Amniotic epithelial cell (primary cell): ENCODE measurements around the gene KRTAP2-3.

Source experiments
- DNase-seq: peaks from one replicate; pipeline ENCODE4 v3.0.0-alpha.2; 2010; ENCODE audit warnings: low read depth

Gene KRTAP2-3

DNA sequence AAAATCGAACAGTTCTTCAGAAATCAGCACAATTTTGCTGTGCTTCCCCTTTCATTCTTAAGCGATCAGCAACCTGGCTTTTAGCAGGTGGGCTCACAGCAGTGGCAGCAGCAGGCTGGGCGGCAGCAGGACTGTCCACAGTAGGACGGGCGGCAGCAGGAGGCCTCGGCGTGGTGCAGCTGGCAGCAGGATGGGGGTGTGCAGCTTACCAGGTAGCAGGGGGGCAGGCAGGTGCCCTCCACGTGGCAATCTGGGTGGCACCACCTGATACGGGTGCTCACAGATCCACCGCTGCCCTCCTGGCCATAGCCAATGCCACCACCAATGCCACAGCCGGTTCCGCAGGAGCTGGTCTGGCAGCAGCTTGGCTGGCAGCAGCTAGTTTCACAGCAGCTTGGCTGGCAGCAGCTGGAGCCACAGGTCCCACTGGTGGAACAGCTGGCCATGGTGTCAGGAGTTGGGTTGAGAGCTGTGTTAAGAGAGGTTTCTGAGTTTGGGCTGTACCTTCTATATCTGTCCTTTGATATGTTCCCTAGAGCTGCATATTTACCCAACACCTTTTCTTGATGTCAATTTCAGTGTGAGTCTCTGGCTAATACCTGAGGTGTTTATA, 30.2 kb downstream of the KRTAP2-3 start, which contains the start of gene KRTAP1-4:
Gene KRTAP1-4, minus strand, starts transcription at position 563 of the 613 bp plus-strand sequence. Its CDS starts 117 bp downstream, at position 446.
- no peak for DNase-seq

DNA sequence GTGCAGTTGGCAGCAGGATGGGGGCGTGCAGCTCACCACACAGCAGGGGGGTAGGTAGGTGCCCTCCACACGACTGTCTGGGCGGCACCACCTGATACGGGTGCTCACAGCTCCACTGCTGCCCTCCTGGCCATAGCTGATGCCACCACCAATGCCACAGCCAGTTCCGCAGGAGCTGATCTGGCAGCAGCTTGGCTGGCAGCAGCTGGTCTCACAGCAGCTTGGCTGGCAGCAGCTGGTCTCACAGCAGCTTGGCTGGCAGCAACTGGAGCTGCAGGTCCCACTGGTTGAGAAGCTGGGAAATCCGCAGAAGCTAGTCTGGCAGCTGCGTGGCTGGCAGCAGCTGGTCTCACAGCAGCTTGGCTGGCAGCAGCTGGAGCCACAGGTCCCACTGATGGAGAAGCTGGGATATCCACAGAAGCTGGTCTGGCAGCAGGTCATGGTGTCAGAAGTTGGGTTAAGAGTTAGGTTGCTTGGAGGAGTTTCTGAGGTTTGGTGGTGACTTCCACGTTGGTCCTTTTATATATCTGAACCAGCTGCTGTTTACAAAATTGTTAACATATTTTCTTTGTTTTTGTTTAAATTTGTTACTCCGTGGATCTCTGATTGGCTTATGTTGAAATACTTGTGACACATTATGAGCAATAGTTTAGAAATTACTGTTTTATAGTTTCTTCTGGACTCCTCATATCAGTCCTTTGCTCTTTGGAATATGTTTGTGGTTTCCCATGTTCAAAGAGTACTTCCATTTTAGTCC, 33.0 kb downstream of the KRTAP2-3 start, which contains the start of gene KRTAP1-5:
Gene KRTAP1-5, minus strand, starts transcription at position 494 of the 757 bp plus-strand sequence. Its CDS starts 53 bp downstream, at position 441.
- peak; percentile 82 for DNase-seq

DNA sequence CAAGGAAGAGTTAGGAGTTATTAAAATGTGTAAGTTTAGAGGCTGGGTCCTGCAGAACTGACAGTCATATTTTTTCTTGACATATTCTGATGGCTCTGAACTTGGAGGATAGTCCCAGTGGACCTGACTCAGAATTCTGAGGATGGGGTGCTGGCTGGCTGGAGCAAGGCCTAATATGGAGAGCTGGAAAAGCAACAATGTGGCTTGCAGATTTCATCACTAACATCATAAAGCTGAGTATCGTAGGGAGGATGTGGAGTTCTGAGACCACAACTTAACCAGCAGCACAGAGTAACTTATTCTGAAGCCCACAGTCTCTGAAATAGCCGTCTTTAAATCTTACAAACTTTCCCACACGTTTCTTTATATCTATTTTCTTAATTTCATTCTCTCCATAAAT, 35.2 kb downstream of the KRTAP2-3 start:
- peak; percentile 21 for DNase-seq

DNA sequence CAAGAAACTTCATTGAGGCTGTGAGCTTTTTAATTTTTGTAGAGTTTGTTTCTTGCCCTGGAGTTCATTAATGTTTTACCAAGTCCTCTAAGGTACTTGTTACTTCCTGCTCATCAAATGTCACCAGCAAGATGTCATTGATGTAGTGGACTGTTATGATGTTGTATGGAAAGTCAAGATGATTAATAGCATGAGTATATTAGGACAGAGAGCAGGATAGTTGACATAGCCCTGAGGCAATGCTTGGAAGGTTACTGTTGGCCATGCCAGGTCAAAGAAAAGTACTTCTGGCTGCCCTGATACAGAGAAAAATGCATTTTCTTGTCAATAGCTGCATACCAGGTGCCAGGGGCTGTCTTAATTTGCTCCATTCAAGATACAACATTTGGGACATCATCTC, 39.6 kb downstream of the KRTAP2-3 start:
- no peak for DNase-seq

DNA sequence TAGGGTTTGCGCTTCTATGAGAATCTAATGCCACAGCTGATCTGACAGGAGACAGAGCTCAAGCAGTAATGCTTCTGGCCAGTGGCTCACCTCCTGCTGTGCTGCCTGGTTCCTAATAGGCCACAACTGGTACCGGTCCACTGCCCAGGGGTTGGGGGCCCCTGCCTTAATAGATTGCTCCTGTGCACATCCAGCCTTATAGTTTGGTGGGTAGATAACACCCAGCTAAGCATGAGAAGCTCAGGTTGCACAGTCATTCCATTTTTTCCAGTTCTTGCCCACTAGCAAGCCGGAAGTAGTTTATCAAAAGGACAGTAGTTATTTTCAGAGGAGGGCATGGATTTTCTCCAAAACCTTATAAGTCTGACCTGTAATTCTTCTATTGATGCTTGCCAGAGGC, 40.5 kb downstream of the KRTAP2-3 start:
- DNase-seq: no peak

DNA sequence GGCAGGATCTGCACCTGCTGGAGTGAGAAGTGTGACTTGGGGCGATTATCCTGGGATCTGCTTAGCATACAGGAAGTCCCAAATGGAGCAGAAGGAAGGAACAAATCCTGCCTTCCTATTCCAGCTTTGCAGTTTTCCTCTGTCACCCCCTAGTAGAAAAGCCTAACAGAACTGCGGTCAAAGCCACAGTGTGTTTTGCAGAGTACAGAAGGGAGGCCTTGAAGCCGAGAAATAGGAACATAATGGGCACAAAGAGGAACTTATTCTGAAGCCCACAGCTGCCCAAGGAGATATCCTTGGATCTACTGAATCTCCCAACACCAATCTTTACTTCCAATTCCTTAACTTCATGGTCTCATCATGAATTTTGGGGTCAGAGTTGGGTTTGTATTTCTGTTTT, 41.4 kb downstream of the KRTAP2-3 start:
- DNase-seq: no peak

DNA sequence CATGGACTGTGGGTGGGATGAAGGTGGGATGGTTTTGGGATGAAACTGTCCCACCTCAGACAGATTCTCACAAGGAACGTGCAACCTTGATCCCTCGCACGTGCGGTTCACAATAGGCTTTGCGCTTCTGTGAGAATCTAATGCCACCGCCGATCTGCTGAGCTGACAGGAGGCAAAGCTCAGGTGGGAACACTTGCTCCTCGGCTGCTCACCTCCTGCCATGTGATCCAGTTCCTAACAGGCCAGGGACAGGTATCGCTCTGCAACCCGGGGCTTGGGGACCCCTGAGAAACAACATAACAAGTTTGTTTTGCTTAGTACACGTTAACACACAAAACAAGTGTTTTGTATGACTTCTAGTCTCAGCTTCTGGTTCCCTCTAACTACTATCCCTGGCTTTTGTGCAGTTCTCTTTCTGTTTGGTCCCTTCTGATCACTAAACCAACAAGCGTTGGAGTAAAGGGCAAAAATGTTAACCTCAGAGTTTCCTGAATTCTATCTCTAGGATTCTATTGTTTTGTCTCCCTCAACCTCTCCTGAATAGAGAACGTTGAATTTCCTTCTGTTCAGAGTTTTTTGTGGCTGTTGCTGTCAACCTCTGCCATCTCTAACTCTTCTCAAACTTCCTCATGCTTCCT, 43.2 kb downstream of the KRTAP2-3 start:
- DNase-seq: no peak

DNA sequence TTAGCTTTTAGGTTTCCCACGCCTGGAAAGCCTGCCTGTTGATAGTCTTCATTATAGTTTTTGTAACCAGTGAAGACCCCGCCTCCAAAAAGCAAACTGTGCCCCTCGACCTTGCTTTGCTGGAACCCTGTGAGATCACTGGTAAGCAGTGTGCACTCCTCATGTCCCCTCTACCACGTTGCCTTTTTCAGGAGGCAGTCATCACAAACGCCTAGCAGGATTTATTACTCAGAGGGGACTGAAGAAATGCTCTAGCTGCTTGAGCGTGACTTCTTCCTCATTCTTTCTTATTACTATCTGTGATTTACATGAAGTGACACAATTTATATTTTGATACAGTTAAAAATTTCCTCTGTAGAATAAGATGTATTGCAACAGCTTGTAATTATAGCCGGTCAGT, 44.5 kb downstream of the KRTAP2-3 start:
- DNase-seq: no peak

DNA sequence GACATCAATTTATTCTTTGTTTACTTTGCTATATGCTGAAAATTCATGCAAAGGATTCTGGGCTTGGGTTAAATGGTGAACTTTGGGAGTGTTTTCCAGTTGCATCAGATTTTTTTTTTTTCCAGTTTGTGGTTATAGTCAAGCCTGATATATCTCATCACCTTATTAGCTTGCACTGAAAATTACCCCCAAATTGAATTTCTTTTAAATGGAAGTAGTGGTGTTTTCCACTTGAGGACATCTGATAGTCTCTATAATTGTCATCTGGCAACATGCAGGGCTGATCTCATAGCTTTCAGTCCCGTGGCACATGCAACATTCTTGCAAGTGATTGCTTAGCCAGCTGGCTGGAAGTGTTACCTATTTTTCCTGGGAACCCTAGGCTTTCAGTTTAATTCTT, 46.3 kb downstream of the KRTAP2-3 start:
- no peak for DNase-seq

DNA sequence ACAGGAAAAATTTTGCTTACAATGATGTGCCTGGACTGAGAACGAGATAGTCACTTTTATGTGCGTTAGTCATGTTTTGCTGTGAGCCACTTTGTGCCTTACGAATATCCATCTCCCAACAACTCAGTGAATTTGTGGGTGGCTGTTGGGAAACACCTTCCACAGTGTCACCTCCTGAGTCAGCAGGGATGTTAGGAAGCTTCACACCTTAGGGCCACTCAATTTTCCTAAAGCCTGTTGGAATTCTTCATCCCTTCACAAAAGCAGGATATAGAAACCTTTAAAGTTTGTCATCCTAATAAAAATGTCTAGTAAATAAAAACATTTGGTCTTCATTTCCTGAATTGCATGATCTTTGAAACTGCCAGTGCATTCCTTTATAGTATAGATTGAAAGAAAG, 46.7 kb downstream of the KRTAP2-3 start:
- no peak for DNase-seq

DNA sequence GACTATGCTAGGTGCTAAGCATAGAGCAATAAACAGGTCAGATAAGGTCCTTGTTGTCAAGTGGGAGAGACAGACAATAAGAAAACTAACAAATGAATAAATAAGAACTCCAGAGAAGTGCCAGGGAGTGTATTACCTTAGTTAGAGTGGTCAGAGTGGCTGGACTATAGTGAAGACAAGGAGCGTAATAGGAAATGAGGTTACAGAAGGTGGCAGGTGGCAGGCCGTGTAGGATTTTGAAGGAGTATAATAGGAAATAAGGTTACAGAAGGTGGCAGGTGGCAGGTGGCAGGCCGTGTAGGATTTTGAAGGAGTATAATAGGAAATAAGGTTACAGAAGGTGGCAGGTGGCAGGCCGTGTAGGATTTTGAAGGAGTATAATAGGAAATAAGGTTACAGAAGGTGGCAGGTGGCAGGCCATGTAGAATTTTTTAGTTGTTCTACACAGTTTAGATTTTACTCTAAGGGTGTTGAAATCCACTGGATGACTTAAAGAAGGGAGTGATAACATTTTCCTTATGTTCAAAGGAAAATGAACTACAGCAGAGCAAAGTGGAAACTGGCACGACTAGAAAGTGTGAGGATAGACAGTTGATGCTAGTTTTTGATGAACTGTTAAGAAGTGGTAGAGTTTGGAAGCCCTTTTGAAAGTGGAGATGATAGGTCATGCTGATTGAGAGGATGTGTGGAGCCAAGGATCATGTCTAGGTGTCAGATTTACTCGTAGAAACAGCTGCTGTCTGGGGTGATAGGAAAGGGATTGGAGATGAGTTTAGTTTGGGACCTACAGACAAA, 47.4 kb downstream of the KRTAP2-3 start:
- DNase-seq: no peak

DNA sequence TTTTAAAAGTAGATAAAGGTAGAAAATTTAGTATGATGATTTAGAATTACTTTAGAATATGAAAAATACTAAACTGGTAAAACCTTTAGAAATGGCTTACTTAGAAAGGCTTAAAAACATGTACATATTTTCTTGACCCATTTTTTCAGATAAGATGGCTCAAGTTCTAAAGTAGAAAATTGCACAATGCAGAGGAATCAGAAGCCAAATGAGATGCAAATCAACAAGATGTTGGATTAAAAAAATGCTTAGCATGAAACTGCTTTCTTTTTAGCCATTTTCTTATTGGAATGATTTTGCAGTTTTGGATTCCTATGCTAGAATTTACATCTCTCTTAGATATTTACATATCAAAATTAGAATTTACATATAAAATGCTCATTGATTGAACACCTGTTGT, 49.5 kb downstream of the KRTAP2-3 start:
- DNase-seq: peak; percentile 63

DNA sequence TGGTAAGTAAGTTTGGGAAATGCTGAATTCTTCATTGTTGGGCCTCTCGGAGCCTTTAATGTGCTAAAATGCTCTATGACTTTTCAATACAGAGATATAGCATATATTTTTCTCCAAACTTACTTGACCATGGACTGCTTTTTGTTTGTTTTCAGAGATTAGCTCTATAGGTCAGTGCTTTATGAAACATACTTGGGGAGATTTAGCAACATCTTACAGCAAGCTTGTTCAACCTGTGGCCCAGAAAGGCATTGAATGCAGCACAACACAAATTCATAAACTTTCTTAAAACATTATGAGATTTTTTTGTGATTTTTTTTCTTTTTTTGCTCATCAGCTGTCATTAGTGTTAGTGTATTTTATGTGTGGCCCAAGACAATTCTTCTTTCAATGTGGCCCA, 50.0 kb downstream of the KRTAP2-3 start:
- DNase-seq: no peak

DNA sequence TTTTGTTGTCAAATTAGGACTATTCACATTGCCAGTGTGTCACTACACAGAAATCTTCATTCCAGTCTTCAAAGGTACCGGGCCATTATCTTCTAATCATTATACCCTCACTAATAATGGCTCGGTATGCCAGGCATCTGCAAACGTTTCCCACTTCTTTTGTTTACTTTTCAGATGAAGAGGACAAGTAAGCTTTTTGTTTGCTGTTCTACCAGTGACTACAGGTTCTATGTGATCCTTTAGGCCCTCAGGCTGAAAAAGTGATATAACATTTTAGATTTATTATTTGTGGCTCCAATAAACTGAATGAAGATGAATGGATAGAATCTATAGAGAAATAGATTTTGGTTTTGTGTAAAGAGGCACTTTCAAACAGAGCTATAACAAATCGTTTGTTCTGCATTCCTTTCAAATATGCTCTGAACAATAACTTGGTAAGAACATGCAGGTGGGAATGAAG, 50.6 kb downstream of the KRTAP2-3 start:
- DNase-seq: no peak
